Measurements from ENCODE around the gene PGAM5.
"Not testable (repeated sequence)": the region's sequence is repeated elsewhere in the genome, so short reads cannot be mapped to it uniquely, and the experiment has no call there.

The PGAM5 gene

GRCh38 chr12:132723764-132724140 lies 13.1 kb downstream of the PGAM5 start:
- no peak for DNase-seq

- DNase-seq: no peak
These were observed 14.0 kb downstream of the PGAM5 start for GRCh38 chr12:132724506-132725241.

GRCh38 chr12:132726386-132726785 lies 15.7 kb downstream of the PGAM5 start:
- DNase-seq: no peak

GRCh38 chr12:132727091-132727794 lies 16.6 kb downstream of the PGAM5 start:
- no peak for DNase-seq

DNA sequence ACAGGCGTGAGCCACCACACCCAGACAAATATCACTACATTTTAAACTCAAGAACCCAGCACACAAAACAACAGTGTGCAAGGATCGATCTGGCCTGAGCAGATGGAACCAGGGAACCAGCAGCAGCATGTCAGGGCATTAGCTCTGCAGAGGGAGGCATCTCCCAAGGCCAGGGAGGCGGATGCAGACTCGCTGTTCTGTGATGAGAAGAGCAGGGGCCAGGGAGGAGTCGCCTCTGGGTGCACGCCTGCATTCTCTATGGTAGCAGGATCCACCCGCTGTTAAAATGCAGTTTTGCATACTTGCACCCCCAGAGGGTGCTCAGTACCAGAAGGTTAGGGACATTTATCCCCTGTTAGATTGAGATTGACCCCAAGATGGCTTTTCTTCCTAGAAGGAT lies 17.9 kb downstream of the PGAM5 start:
- DNase-seq: no peak

DNA sequence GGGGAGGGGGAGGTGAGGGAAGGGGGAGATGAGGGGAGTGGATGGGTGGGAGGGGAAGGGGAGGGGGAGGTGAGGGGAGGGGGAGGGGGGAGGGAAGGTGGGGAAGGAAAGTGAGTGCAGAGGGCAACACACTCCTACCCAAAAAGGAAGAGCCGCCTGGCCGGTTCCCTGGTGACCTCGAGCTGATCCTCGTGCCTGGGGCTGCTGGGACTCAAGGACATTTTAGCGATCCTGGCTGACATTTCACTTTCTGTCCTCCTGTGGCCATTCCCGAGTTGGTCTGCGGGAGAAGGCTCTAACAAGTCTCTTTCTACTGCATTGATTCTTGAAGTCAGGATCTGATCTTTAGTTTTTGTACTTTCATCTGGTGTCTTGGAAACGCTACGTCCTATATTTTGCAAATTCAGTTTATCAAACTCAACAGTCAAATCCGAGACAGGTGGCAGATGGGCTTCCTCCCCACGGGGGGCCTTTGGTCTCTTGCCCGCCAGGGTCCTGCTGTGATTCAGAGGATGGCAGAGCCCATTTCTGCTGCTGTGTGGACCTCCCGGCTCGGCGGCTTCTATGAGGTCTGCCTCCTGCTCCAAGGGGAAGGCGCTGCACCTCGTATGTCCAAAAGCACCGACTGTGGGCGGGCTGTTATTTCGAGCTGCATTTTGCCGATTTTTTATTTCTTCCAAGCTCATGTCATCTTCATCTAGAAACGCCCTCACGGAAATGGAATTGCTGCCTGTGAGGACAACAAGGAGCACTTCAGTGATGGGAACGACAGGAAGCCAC lies 19.1 kb downstream of the PGAM5 start:
- DNase-seq: no peak

- DNase-seq: no peak
These were observed 19.7 kb downstream of the PGAM5 start for GRCh38 chr12:132730353-132730752.

GRCh38 chr12:132731574-132731973 lies 20.9 kb downstream of the PGAM5 start:
- DNase-seq: no peak

DNA sequence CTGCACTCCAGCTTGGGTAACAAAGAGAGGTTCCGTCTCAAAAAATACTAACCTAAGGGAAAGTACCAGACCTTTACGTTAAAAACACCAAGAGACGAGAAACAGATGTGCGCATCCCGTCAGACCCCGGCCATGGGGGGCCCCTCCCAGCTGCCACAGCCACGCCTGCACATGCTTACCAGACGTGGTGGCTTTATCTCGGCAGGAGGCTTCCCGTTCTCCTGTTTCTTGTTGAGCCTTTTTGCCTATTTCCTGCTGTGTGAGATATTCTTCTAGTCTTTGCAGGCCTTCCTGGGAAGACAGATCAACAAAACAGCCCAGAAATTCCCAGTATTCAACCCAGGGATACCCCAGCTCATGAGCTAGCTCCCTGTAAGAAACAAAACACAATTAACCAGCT lies 23.6 kb downstream of the PGAM5 start:
- DNase-seq: no peak

DNA sequence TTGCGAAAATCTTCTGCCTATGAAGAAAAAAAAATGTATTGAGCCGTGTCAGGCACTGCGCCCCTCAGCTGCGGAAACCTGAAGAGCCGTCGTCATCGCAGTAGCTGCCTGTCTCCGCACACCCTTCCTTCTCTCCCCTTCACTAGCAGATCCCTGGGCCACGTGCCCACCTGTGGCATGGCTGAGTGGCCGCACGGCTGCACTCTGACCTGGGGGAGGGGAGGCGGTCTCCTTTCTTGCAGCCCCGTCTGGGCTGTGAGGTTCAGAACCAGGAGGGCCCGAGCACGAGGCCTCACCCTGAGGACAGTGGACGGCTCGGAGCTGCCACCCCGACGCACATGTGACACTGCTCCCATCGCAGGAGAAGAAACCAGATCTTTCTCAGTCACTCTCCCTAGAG lies 24.9 kb downstream of the PGAM5 start:
- no peak for DNase-seq

DNA sequence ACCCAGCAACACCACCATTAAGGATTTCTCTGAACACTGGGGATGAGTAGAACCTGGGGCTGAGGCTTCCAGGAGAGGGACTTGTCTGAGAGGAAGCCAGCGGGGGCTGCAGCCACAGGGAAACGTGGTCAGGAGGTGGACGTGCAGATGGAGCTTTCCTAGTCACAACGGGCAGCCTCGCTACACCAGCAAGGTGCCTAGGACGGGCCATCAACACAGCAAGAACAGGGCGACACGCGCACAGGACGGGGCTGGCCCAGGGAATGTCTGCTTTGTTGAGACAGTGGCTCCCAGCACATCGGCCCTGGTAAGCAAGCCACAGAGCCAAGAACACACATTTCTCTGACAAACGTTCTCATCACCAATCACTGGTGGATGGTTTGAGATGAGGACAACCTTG lies 25.7 kb downstream of the PGAM5 start:
- DNase-seq: no peak

DNA sequence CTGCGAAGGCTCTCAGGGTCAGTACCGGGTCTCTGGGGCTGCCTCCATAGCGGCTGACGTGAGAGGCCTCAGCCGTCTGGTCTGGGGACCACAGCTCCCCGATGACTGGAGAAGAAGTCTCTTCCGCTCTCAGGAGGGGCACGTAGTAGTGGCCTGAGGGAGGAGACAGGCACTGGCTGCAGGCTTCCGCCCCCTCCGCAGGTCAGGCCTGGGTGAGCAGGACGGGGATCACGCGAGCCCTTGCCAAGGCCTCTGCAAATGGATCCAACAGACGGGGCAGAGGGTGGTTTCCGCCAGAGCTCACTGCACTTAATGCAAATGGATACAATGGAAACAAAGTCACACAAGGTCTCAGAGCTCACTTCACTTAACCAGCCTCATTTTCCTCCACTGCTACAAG lies 26.3 kb downstream of the PGAM5 start:
- DNase-seq: no peak

- DNase-seq: no peak
These were observed 29.1 kb downstream of the PGAM5 start for GRCh38 chr12:132739600-132740312.

- no peak for DNase-seq
These were observed 29.6 kb downstream of the PGAM5 start for GRCh38 chr12:132740313-132740646.

GRCh38 chr12:132740652-132741051 lies 30.0 kb downstream of the PGAM5 start:
- no peak for DNase-seq

GRCh38 chr12:132741620-132742019 lies 31.0 kb downstream of the PGAM5 start:
- no peak for DNase-seq

DNA sequence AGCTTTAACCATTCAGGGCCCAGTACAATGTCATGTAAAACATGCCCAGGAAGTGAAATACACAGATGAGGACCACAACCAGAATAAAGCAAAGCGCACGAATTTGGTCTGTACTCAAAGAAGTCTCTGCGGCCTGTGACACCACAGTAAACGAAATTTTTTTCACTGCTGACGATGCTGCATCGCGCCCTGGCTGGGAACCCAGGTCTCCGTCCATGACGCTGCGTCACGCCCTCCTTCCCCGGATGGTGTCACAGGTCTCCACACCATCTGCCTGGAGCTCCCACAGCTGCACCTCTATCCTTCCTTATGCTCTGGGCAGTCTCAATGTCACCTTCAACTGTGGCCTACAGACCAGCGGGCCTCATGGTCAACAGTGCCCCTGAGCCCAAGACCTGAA lies 33.2 kb downstream of the PGAM5 start:
- DNase-seq: no peak

DNA sequence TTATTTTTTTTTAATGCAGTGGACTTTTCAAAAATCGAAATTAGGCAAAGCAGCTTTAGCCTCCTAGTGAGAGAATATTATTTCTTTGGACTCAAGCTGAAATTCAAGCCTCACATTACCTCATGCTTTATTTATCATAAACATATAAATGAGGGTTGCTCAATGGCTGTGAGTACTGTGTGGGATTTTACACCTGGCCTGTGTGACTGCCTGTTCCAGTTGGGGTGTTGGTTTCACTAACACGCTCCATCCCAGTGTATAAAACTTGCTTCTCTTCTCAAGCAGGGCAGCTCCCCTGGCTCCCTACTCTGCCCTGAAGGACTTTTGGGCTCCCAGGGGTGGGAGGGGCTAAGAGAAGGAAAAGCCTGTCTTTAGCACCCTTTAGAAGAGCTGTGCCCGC lies 36.0 kb downstream of the PGAM5 start:
- DNase-seq: no peak

DNA sequence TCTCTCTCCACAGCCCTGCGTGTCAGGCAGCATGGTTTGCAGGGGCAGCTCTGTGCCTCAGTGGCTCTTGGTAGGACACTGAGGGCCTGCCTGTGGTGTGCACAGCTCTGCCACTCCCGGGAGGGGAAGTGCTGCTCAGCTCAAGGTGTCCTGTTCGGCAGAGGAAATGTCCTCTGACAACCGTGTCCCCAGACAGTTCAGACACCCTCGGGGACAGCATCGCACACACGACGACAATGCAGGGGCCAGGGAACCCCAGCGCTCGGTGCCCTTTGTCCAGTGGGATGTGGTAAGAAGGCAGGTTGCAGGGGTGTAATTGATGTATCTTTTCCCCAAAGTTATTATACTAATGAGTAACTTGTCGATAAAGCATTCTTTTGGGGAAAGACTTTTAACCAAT lies 36.8 kb downstream of the PGAM5 start:
- no peak for DNase-seq

GRCh38 chr12:132747896-132748295 lies 37.3 kb downstream of the PGAM5 start:
- DNase-seq: no peak

GRCh38 chr12:132748319-132748718 lies 37.7 kb downstream of the PGAM5 start:
- no peak for DNase-seq

- DNase-seq: not testable (repeated sequence)
These were observed 43.0 kb downstream of the PGAM5 start for GRCh38 chr12:132753670-132754069.

GRCh38 chr12:132754160-132754932 lies 43.7 kb downstream of the PGAM5 start:
- DNase-seq: no peak
